Neural cell (in vitro differentiated cells): Measurements from ENCODE around the gene WDR81.

ENCODE experiments used
- CTCF ChIP-seq: fragments of 450-650 bp; IDR thresholded peaks from 2 replicates; pipeline ENCODE4 v1.5.1; 2014; ENCODE audit warnings: antibody characterized with exemption, mild to moderate bottlenecking, moderate library complexity; ENCODE audit not compliant: poor library complexity, severe bottlenecking
- EP300 ChIP-seq: fragments of 450-650 bp; conservative IDR thresholded peaks from 2 replicates; pipeline ENCODE4 v1.6.1; 2014; ENCODE audit warnings: antibody characterized with exemption, mild to moderate bottlenecking, moderate library complexity; ENCODE audit not compliant: poor library complexity, severe bottlenecking
- EZH2 ChIP-seq: fragments of 200-600, 300-800 bp; shearing (Covaris generic), sonication (generic); IDR thresholded peaks from 2 replicates; pipeline ENCODE4 v1.6.1; 2014; ENCODE audit warnings: antibody characterized with exemption, low read length, borderline replicate concordance, mild to moderate bottlenecking; ENCODE audit not compliant: insufficient read depth, poor library complexity, severe bottlenecking
- MXI1 ChIP-seq: fragments of 450-650 bp; conservative IDR thresholded peaks from 2 replicates; pipeline ENCODE4 v1.6.1; 2014; ENCODE audit warnings: antibody characterized with exemption, mild to moderate bottlenecking; ENCODE audit not compliant: poor library complexity, severe bottlenecking
- POLR2AphosphoS5 ChIP-seq: IDR thresholded peaks from 2 replicates; pipeline ENCODE4 v1.6.1; 2012
- TAF1 ChIP-seq: IDR thresholded peaks from 2 replicates; pipeline ENCODE4 v1.6.1; 2012; ENCODE audit warnings: low read depth
- TF ChIP-seq, protein P1 (sequence below): IDR thresholded peaks from 2 replicates; pipeline ENCODE4 v1.6.1; 2012; ENCODE audit warnings: borderline replicate concordance

DNA sequence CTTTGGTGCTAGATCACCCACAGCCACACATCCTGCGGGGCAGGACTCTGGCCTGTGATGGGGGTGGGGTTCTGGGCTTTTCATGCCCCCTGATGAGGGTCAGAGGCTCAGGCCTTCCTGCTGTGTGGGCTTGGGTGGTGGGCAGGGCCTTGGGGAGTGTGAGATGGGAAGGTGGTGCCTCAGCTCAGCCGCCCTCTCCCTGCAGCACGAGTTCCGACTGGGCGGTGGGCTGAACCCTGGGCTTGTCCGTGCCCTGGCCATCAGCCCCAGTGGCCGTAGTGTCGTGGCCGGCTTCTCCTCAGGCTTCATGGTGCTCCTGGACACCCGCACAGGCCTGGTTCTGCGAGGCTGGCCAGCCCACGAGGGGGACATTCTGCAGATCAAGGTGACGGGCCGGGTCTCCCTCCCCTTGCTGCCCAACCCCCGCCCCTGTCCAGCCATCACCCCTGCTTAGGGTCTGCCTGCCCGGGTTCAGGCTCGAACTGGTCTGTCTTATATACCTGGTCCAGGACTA is 11.4 kb downstream of the WDR81 start:
- TF ChIP-seq CTCF (no peak), EP300 (no peak), EZH2 (no peak), POLR2AphosphoS5 (no peak), TAF1 (no peak), MXI1 (no peak)
- TF ChIP-seq, protein P1, sequence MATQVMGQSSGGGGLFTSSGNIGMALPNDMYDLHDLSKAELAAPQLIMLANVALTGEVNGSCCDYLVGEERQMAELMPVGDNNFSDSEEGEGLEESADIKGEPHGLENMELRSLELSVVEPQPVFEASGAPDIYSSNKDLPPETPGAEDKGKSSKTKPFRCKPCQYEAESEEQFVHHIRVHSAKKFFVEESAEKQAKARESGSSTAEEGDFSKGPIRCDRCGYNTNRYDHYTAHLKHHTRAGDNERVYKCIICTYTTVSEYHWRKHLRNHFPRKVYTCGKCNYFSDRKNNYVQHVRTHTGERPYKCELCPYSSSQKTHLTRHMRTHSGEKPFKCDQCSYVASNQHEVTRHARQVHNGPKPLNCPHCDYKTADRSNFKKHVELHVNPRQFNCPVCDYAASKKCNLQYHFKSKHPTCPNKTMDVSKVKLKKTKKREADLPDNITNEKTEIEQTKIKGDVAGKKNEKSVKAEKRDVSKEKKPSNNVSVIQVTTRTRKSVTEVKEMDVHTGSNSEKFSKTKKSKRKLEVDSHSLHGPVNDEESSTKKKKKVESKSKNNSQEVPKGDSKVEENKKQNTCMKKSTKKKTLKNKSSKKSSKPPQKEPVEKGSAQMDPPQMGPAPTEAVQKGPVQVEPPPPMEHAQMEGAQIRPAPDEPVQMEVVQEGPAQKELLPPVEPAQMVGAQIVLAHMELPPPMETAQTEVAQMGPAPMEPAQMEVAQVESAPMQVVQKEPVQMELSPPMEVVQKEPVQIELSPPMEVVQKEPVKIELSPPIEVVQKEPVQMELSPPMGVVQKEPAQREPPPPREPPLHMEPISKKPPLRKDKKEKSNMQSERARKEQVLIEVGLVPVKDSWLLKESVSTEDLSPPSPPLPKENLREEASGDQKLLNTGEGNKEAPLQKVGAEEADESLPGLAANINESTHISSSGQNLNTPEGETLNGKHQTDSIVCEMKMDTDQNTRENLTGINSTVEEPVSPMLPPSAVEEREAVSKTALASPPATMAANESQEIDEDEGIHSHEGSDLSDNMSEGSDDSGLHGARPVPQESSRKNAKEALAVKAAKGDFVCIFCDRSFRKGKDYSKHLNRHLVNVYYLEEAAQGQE, result no peak
